HG02973 (cell line): ENCODE data around the gene PAMR1.
"Not testable (repeated sequence)": the region's sequence is repeated elsewhere in the genome, so short reads cannot be mapped to it uniquely, and the experiment has no call there.

Source experiments
- ATAC-seq: cut with Tn5 transposase; IDR thresholded peaks from one replicate; pipeline ENCODE4 v1.9.1; 2021; ENCODE audit warnings: moderate library complexity; ENCODE audit not compliant: unreplicated experiment

Gene PAMR1

GRCh38 chr11:35525501-35526175 lies at the start of gene PAMR1:
Gene PAMR1 (minus strand): TSS chr11:35525616. CDS start chr11:35525585, 31 bp downstream.
- ATAC-seq = no peak

- ATAC-seq = no peak
Measured at GRCh38 chr11:35571696-35572095, 46.3 kb upstream of the PAMR1 start.

GRCh38 chr11:35567737-35568465 lies 42.5 kb upstream of the PAMR1 start:
- ATAC-seq = no peak

- ATAC-seq = no peak
Measured at GRCh38 chr11:35566885-35567284, 41.5 kb upstream of the PAMR1 start.

GRCh38 chr11:35566181-35566580 lies 40.8 kb upstream of the PAMR1 start:
- no peak for ATAC-seq

- ATAC-seq = no peak
Measured at GRCh38 chr11:35564245-35564595, 38.8 kb upstream of the PAMR1 start.

- no peak for ATAC-seq
Measured at GRCh38 chr11:35563484-35564244, 38.2 kb upstream of the PAMR1 start.

- ATAC-seq = no peak
Measured at GRCh38 chr11:35559949-35560348, 34.5 kb upstream of the PAMR1 start.

GRCh38 chr11:35558513-35558912 lies 33.1 kb upstream of the PAMR1 start:
- ATAC-seq = no peak

GRCh38 chr11:35555488-35555887 lies 30.1 kb upstream of the PAMR1 start:
- no peak for ATAC-seq

GRCh38 chr11:35554491-35555437 lies 29.3 kb upstream of the PAMR1 start:
- ATAC-seq = no peak

GRCh38 chr11:35553831-35554230 lies 28.4 kb upstream of the PAMR1 start:
- ATAC-seq = no peak

GRCh38 chr11:35553021-35553420 lies 27.6 kb upstream of the PAMR1 start:
- no peak for ATAC-seq

- ATAC-seq = no peak
Measured at GRCh38 chr11:35552616-35553015, 27.2 kb upstream of the PAMR1 start.

- no peak for ATAC-seq
Measured at GRCh38 chr11:35550374-35551036, 25.1 kb upstream of the PAMR1 start.

- no peak for ATAC-seq
Measured at GRCh38 chr11:35549787-35550186, 24.4 kb upstream of the PAMR1 start.

GRCh38 chr11:35548925-35549561 lies 23.6 kb upstream of the PAMR1 start:
- no peak for ATAC-seq

GRCh38 chr11:35547995-35548394 lies 22.6 kb upstream of the PAMR1 start:
- not testable (repeated sequence) for ATAC-seq

- ATAC-seq = no peak
Measured at GRCh38 chr11:35546317-35546716, 20.9 kb upstream of the PAMR1 start.
